Neural progenitor cell (in vitro differentiated cells): ENCODE measurements around the gene RNF7. TPM values are rescaled to one million over a fixed set of nuclear protein-coding genes. Genes with fewer than 3 reads are reported as not detected.

Source experiments
- DNase-seq: peaks from one replicate; pipeline ENCODE4 v3.0.0-alpha.2; 2016; ENCODE audit warnings: low spot score
- H2AFZ ChIP-seq: fragments of 200-600 bp; sonication (generic); replicated peaks from 2 replicates; pipeline ENCODE4 v1.6.1; 2016; ENCODE audit warnings: antibody characterized with exemption
- H3F3A ChIP-seq: fragments of 200-600 bp; sonication (generic); 2 replicates; pipeline ENCODE4 v1.6.1; 2016; ENCODE audit warnings: antibody characterized with exemption, low read depth
- H3K27ac ChIP-seq: fragments of 200-600 bp; sonication (generic); 2 replicates; pipeline ENCODE4 v1.5.1; 2016; ENCODE audit warnings: mild to moderate bottlenecking
- H3K27me3 ChIP-seq: fragments of 200-600 bp; sonication (generic); 2 replicates; pipeline ENCODE4 v1.6.1; 2016; ENCODE audit warnings: mild to moderate bottlenecking, moderate library complexity
- H3K36me3 ChIP-seq: fragments of 200-600 bp; sonication (generic); 2 replicates; pipeline ENCODE4 v1.5.1; 2016
- H3K4me1 ChIP-seq: fragments of 200-600 bp; sonication (generic); 2 replicates; pipeline ENCODE4 v1.6.1; 2016; ENCODE audit warnings: mixed run types
- H3K4me2 ChIP-seq: fragments of 200-600 bp; sonication (generic); 2 replicates; pipeline ENCODE4 v1.6.1; 2016
- H3K4me3 ChIP-seq: fragments of 200-600 bp; sonication (generic); 2 replicates; pipeline ENCODE4 v1.5.1; 2016
- H3K79me2 ChIP-seq: fragments of 200-600 bp; sonication (generic); 2 replicates; pipeline ENCODE4 v1.6.1; 2016; ENCODE audit warnings: low read depth
- H3K9ac ChIP-seq: fragments of 200-600 bp; sonication (generic); 2 replicates; pipeline ENCODE4 v1.6.1; 2016
- H3K9me3 ChIP-seq: fragments of 200-600 bp; sonication (generic); 2 replicates; pipeline ENCODE4 v1.5.1; 2016; ENCODE audit warnings: low read depth
- H4K20me1 ChIP-seq: fragments of 200-600 bp; sonication (generic); 2 replicates; pipeline ENCODE4 v1.6.1; 2016; ENCODE audit warnings: low read depth
- H3K27ac Mint-ChIP-seq: 3 replicates; pipeline ENCODE4 v1.8.0; 2021; ENCODE audit warnings: mixed read lengths
- H3K27me3 Mint-ChIP-seq: 2 replicates; pipeline ENCODE4 v1.8.0; 2022; ENCODE audit warnings: low read depth, mild to moderate bottlenecking, inconsistent platforms, moderate library complexity, mixed read lengths; ENCODE audit not compliant: insufficient read depth
- H3K36me3 Mint-ChIP-seq: 3 replicates; pipeline ENCODE4 v1.8.0; 2021; ENCODE audit warnings: mixed read lengths
- H3K4me1 Mint-ChIP-seq: 3 replicates; pipeline ENCODE4 v1.8.0; 2021; ENCODE audit warnings: mixed read lengths
- H3K4me3 Mint-ChIP-seq: 3 replicates; pipeline ENCODE4 v1.8.0; 2021; ENCODE audit warnings: mild to moderate bottlenecking, moderate library complexity, mixed read lengths
- H3K9me3 Mint-ChIP-seq: 3 replicates; pipeline ENCODE4 v1.8.0; 2020; ENCODE audit warnings: mixed read lengths
- CTCF ChIP-seq: fragments of 200-600 bp; sonication (generic); IDR thresholded peaks from 2 replicates; pipeline ENCODE4 v1.5.1; 2017; ENCODE audit warnings: antibody characterized with exemption, mild to moderate bottlenecking
- EZH2 ChIP-seq: fragments of 200-600 bp; sonication (generic); IDR thresholded peaks from 2 replicates; pipeline ENCODE4 v1.6.1; 2017; ENCODE audit warnings: antibody characterized with exemption, mild to moderate bottlenecking, moderate library complexity
- EZH2phosphoT487 ChIP-seq: fragments of 200-600 bp; sonication (generic); IDR thresholded peaks from 2 replicates; pipeline ENCODE4 v1.6.1; 2017; ENCODE audit warnings: antibody characterized with exemption
- total RNA-seq: library from RNA; depleted of rRNA; stranded (reverse); fragments of >200 nt; gene quantifications from 2 replicates; pipeline ENCODE4 v1.2.3, GENCODE V29; 2015; ENCODE audit warnings: low replicate concordance

RNF7 gene
- total RNA-seq, 1 donor from 2014 or later: 105 TPM

- H3K4me1 Mint-ChIP-seq: no peaks in the 10 kb centered on the region
- H3K4me3 Mint-ChIP-seq: no peak overlapping the region
- no peak overlapping the region for H3K27ac Mint-ChIP-seq
These were observed 51.2 kb downstream of the RNF7 start for GRCh38 chr3:141789281-141789680.

GRCh38 chr3:141790171-141790570 is 52.1 kb downstream of the RNF7 start:
- no peaks in the 10 kb centered on the region for H4K20me1 ChIP-seq
- Mint-ChIP-seq H3K36me3 (no peaks in the 10 kb centered on the region), H3K4me1 (peaks cover under 1% of the 10 kb centered on the region), H3K27ac (no peak overlapping the region), H3K9me3 (no peaks in the 10 kb centered on the region), H3K4me3 (no peak overlapping the region), H3K27me3 (peaks cover 11% of the 10 kb centered on the region)
- no peaks in the 10 kb centered on the region for H3K9me3 ChIP-seq
- H3K4me2 ChIP-seq: no peak overlapping the region
- no peak overlapping the region for H3K27ac ChIP-seq
- H3K4me1 ChIP-seq: no peaks in the 10 kb centered on the region
- no peak overlapping the region for H3K9ac ChIP-seq
- H3K27me3 ChIP-seq: no peaks in the 10 kb centered on the region
- no peak overlapping the region for H2AFZ ChIP-seq
- no peak overlapping the region for H3K4me3 ChIP-seq
- no peaks in the 10 kb centered on the region for H3K36me3 ChIP-seq
- H3F3A ChIP-seq: no peaks in the 10 kb centered on the region
- no peaks in the 10 kb centered on the region for H3K79me2 ChIP-seq
- TF ChIP-seq CTCF (no peak), EZH2phosphoT487 (no peak), EZH2 (no peak)
- DNase-seq: no peak

More at GRCh38 chr3:141789281-141789680, 51.2 kb downstream of the RNF7 start:
- Histone ChIP-seq H3K27ac (no peak overlapping the region), H2AFZ (no peak overlapping the region), H4K20me1 (no peaks in the 10 kb centered on the region), H3K9ac (no peak overlapping the region), H3K4me3 (no peak overlapping the region), H3K4me1 (peaks cover 3% of the 10 kb centered on the region), H3K27me3 (no peaks in the 10 kb centered on the region), H3K36me3 (no peaks in the 10 kb centered on the region), H3K9me3 (no peaks in the 10 kb centered on the region), H3F3A (no peaks in the 10 kb centered on the region), H3K4me2 (no peak overlapping the region), H3K79me2 (no peaks in the 10 kb centered on the region)
- no peaks in the 10 kb centered on the region for H3K9me3 Mint-ChIP-seq
- peaks cover 10% of the 10 kb centered on the region for H3K27me3 Mint-ChIP-seq
- DNase-seq: no peak
- TF ChIP-seq EZH2phosphoT487 (no peak), EZH2 (no peak), CTCF (no peak)
- no peaks in the 10 kb centered on the region for H3K36me3 Mint-ChIP-seq

GRCh38 chr3:141792495-141792894 is 54.4 kb downstream of the RNF7 start:
- Mint-ChIP-seq H3K9me3 (no peaks in the 10 kb centered on the region), H3K4me1 (peaks cover 22% of the 10 kb centered on the region), H3K4me3 (no peak overlapping the region), H3K36me3 (no peaks in the 10 kb centered on the region), H3K27me3 (peaks cover 12% of the 10 kb centered on the region), H3K27ac (no peak overlapping the region)
- H3K27me3 ChIP-seq: no peaks in the 10 kb centered on the region
- H3K4me2 ChIP-seq: no peak overlapping the region
- no peaks in the 10 kb centered on the region for H4K20me1 ChIP-seq
- no peaks in the 10 kb centered on the region for H3K36me3 ChIP-seq
- DNase-seq: no peak
- H3K79me2 ChIP-seq: no peaks in the 10 kb centered on the region
- H3K27ac ChIP-seq: no peak overlapping the region
- H3K4me3 ChIP-seq: no peak overlapping the region
- H3K9me3 ChIP-seq: no peaks in the 10 kb centered on the region
- H3F3A ChIP-seq: peaks cover 15% of the 10 kb centered on the region
- TF ChIP-seq EZH2: no peak
- TF ChIP-seq EZH2phosphoT487: no peak
- TF ChIP-seq CTCF: no peak
- peaks cover 14% of the 10 kb centered on the region for H3K4me1 ChIP-seq
- no peak overlapping the region for H3K9ac ChIP-seq
- H2AFZ ChIP-seq: no peak overlapping the region
